GM18502 (cell line): ENCODE measurements around the gene RBKS.

Experiments
- ATAC-seq: cut with Tn5 transposase; IDR thresholded peaks from one replicate; pipeline ENCODE4 v1.9.1; 2021; ENCODE audit warnings: mild to moderate bottlenecking; ENCODE audit not compliant: unreplicated experiment, poor library complexity

Gene RBKS

GRCh38 chr2:27805180-27805579 lies 85.0 kb downstream of the RBKS start:
- ATAC-seq: no peak

- ATAC-seq: no peak
These were observed 86.0 kb downstream of the RBKS start for GRCh38 chr2:27804146-27804545.

- no peak for ATAC-seq
These were observed 87.1 kb downstream of the RBKS start for GRCh38 chr2:27803046-27803445.

- ATAC-seq: no peak
These were observed 87.6 kb downstream of the RBKS start for GRCh38 chr2:27802547-27802946.

- no peak for ATAC-seq
These were observed 89.3 kb downstream of the RBKS start for GRCh38 chr2:27800856-27801255.

- no peak for ATAC-seq
These were observed 90.6 kb downstream of the RBKS start for GRCh38 chr2:27799646-27800010.

GRCh38 chr2:27798948-27799645 lies 91.1 kb downstream of the RBKS start:
- ATAC-seq: no peak

- no peak for ATAC-seq
These were observed 91.7 kb downstream of the RBKS start for GRCh38 chr2:27798486-27798885.

GRCh38 chr2:27797841-27798240 lies 92.3 kb downstream of the RBKS start:
- ATAC-seq: no peak

GRCh38 chr2:27796791-27797765 lies 93.1 kb downstream of the RBKS start:
- no peak for ATAC-seq

- ATAC-seq: no peak
These were observed 94.3 kb downstream of the RBKS start for GRCh38 chr2:27795868-27796277.

- ATAC-seq: no peak
These were observed 94.9 kb downstream of the RBKS start for GRCh38 chr2:27795093-27795834.

GRCh38 chr2:27792759-27793158 lies 97.4 kb downstream of the RBKS start:
- ATAC-seq: no peak

GRCh38 chr2:27790796-27791195 lies 99.4 kb downstream of the RBKS start:
- no peak for ATAC-seq

GRCh38 chr2:27782701-27783100 lies 107.5 kb downstream of the RBKS start:
- no peak for ATAC-seq

GRCh38 chr2:27781496-27781895 lies 108.7 kb downstream of the RBKS start:
- no peak for ATAC-seq

GRCh38 chr2:27779417-27780055 lies 110.7 kb downstream of the RBKS start:
- no peak for ATAC-seq

- no peak for ATAC-seq
These were observed 113.5 kb downstream of the RBKS start for GRCh38 chr2:27776696-27777095.

- no peak for ATAC-seq
These were observed 114.1 kb downstream of the RBKS start for GRCh38 chr2:27776097-27776496.

GRCh38 chr2:27773959-27774358 lies 116.2 kb downstream of the RBKS start:
- no peak for ATAC-seq
